GM12873 (cell line): Measurements from ENCODE around the gene ATP8A1.

Experiments
- TF ChIP-seq, protein P1 (sequence below): IDR thresholded peaks from 2 replicates; pipeline ENCODE4 v1.5.1; 2012; ENCODE audit warnings: low read depth, mild to moderate bottlenecking, moderate library complexity, low read length, control low read depth; ENCODE audit not compliant: insufficient read depth; ENCODE audit errors: missing control alignments

ATP8A1 gene

DNA sequence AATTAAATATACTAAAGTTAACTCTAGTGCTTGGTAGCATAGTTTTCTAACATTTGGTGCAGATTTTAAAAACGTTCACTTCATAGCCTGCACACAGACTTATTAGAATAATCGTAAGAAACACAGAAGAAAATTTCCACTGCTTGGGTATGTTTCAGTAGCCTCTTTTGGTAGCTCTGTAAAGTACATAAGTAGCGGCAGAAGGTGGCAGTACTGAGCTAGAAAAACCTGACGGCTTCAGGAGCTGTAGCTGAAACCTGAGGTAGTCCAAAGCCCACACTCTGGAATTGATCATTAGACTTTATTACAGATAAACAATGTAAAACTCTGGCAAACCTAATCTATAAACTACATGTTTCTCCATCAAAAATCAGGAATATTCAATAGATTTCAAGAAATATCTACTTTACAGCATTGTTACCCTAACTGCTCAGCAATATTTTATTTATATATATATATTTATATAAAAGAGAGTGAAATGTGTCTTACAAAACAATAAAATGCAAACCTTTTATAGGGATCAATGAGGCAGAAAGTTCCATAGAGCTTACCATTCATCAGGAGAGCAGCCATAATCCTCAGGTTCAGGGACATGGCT is 88.2 kb downstream of the ATP8A1 start:
- TF ChIP-seq, protein P1, sequence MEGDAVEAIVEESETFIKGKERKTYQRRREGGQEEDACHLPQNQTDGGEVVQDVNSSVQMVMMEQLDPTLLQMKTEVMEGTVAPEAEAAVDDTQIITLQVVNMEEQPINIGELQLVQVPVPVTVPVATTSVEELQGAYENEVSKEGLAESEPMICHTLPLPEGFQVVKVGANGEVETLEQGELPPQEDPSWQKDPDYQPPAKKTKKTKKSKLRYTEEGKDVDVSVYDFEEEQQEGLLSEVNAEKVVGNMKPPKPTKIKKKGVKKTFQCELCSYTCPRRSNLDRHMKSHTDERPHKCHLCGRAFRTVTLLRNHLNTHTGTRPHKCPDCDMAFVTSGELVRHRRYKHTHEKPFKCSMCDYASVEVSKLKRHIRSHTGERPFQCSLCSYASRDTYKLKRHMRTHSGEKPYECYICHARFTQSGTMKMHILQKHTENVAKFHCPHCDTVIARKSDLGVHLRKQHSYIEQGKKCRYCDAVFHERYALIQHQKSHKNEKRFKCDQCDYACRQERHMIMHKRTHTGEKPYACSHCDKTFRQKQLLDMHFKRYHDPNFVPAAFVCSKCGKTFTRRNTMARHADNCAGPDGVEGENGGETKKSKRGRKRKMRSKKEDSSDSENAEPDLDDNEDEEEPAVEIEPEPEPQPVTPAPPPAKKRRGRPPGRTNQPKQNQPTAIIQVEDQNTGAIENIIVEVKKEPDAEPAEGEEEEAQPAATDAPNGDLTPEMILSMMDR: peak; percentile 71

DNA sequence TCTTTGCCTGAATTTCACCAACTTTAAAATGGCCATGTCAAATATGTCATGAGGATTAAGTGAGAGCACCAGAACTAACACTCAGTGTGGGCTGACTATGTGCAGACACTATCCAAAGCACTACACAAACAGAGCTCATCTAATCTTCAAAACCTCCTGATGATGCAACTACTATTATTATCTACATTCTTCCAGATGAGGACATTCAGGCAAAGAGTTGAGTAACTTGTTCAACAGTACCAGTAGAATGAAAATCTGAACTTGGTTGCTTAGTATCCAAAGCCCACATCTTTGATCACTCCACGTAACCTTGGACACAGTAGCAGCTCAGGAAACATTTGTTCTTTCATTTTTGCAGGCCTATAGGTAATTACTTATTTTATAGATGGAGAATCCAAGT is 90.1 kb downstream of the ATP8A1 start:
- TF ChIP-seq, protein P1: no peak

DNA sequence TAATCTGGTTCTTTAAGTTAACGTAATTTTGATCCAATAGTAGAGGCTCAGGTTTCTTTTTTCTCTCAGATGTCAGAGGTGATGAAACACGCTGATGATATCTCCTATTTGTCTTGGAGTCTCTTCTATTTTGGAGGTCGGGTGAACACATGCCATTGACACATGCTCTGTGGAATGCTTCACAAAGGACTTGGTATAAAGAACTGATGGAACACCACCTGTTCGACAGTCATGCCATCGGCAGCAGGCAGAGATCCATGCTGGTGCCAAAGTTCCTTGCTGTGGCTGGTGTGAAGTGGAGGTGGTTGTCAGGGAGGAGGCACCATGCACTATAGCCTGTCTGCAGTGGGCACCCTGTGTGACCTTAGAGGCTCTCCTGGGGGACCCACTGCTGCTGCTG is 94.9 kb downstream of the ATP8A1 start:
- TF ChIP-seq, protein P1: no peak

GRCh38 chr4:42561031-42561430 is 95.9 kb downstream of the ATP8A1 start:
- TF ChIP-seq, protein P1: no peak

DNA sequence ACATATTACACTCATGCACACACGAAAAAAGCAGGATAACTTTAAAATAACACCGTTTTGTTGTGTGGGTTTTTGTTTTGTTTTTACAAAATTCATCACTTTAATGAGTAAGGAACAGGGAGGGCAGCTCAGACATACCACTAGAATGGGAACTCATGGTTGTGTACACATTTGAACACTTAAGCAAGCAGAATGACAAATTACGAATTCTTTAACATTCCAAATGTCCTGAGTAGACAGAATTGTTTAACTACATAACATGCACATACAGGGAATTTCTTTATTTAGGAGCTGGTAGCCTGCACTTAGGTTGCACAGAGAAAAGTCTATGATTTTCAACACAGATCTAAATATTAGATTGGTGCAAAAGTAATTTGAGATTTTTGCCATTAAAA is 96.4 kb downstream of the ATP8A1 start:
- TF ChIP-seq, protein P1: no peak

DNA sequence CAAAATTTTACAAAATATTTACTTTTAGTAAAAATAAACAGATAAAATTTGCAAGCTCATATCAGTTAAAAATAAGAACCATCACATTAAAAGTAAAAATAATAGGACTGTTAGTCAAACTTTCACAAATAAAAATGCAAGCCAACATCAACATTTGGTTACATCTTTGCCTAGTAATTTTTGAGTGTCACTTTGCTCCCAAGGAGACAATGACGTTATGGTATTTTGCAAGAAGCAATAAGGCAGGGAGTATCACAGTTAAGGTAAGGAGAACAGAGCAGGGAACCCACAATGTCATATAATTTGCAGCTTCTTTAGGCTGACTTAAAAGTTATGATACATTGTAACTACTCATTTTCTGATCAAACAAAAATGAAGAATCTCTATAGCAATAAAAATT is 98.7 kb downstream of the ATP8A1 start:
- TF ChIP-seq, protein P1: no peak

GRCh38 chr4:42555828-42556227 is 101.1 kb downstream of the ATP8A1 start:
- TF ChIP-seq, protein P1: no peak
